GM19035 (cell line): Measurements from ENCODE around the gene ANKRD31.

ENCODE experiments used
- ATAC-seq: cut with Tn5 transposase; IDR thresholded peaks from one replicate; pipeline ENCODE4 v1.9.1; 2021; ENCODE audit not compliant: unreplicated experiment

Gene ANKRD31

GRCh38 chr5:75071100-75071499 lies 165.6 kb downstream of the ANKRD31 start:
- no peak for ATAC-seq

GRCh38 chr5:75067434-75067833 lies 169.2 kb downstream of the ANKRD31 start:
- no peak for ATAC-seq

GRCh38 chr5:75062925-75063531 lies 173.7 kb downstream of the ANKRD31 start:
- ATAC-seq: no peak

- no peak for ATAC-seq
These were observed 176.6 kb downstream of the ANKRD31 start for GRCh38 chr5:75059912-75060545.

GRCh38 chr5:75058986-75059535 lies 177.6 kb downstream of the ANKRD31 start:
- no peak for ATAC-seq

GRCh38 chr5:75057561-75057960 lies 179.1 kb downstream of the ANKRD31 start:
- ATAC-seq: no peak

GRCh38 chr5:75055727-75056144 lies 180.9 kb downstream of the ANKRD31 start:
- ATAC-seq: no peak

- no peak for ATAC-seq
These were observed 182.3 kb downstream of the ANKRD31 start for GRCh38 chr5:75054134-75054930.

GRCh38 chr5:75053304-75054133 lies 183.2 kb downstream of the ANKRD31 start:
- no peak for ATAC-seq

- no peak for ATAC-seq
These were observed 183.7 kb downstream of the ANKRD31 start for GRCh38 chr5:75053054-75053303.

GRCh38 chr5:75052192-75053053 lies 184.3 kb downstream of the ANKRD31 start, which contains the start of gene GCNT4:
TSS of gene GCNT4 (minus strand) at chr5:75052558. CDS start at chr5:75030037, 22,521 bp downstream.
- ATAC-seq: no peak

GRCh38 chr5:75051217-75051751 lies 185.4 kb downstream of the ANKRD31 start:
- no peak for ATAC-seq

- ATAC-seq: no peak
These were observed 186.3 kb downstream of the ANKRD31 start for GRCh38 chr5:75050415-75050814.

GRCh38 chr5:75049456-75050351 lies 187.0 kb downstream of the ANKRD31 start:
- ATAC-seq: no peak

- ATAC-seq: peak; percentile 62
These were observed 188.2 kb downstream of the ANKRD31 start for GRCh38 chr5:75048457-75048953.

GRCh38 chr5:75047356-75047755 lies 189.3 kb downstream of the ANKRD31 start:
- ATAC-seq: no peak

GRCh38 chr5:75046366-75047142 lies 190.1 kb downstream of the ANKRD31 start:
- ATAC-seq: no peak

GRCh38 chr5:75045071-75045470 lies 191.6 kb downstream of the ANKRD31 start:
- no peak for ATAC-seq
